NCI-H1092 treated with DMSO at 0.1 percent for 48 hours (cell line): ENCODE measurements around the gene C6orf120.
A peak's percentile ranks its signal among the peaks of the same experiment; 100 is the strongest.

Experiments
- DNase-seq: peaks from one replicate; lab custom pipeline; 2025; lab: John Stamatoyannopoulos, UW

The C6orf120 gene

GRCh38 chr6:169701954-169702839 is at the start of gene C6orf120, which contains the start of gene WDR27:
Gene C6orf120, plus strand, starts transcription at chr6:169702126. Its CDS starts 334 bp downstream, at chr6:169702460.
Gene WDR27, minus strand, starts transcription at chr6:169702029. Its CDS starts 13,024 bp downstream, at chr6:169689005.
- peak; percentile 99 for DNase-seq

DNA sequence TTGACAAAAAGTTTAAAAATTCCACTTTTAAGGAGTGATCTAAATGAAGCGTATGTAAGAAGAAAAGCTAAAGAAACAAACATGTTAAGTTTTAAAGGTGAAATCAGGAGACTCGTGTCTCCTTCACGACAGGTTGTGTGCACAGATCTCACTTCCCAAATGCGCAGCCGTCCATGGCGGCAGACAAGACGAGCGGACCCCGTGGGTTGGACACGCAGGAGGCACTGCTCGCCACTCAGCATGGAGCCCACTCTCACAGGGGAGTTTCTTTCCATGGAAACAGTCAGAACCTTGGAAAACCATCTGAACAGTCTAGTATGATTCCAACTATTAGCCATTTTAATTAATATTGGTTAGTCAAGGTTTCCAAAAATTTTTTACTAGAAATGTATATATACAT is 49.0 kb upstream of the C6orf120 start:
- no peak for DNase-seq

- DNase-seq, result no peak
Observed at GRCh38 chr6:169653691-169654090, 48.2 kb upstream of the C6orf120 start.

DNA sequence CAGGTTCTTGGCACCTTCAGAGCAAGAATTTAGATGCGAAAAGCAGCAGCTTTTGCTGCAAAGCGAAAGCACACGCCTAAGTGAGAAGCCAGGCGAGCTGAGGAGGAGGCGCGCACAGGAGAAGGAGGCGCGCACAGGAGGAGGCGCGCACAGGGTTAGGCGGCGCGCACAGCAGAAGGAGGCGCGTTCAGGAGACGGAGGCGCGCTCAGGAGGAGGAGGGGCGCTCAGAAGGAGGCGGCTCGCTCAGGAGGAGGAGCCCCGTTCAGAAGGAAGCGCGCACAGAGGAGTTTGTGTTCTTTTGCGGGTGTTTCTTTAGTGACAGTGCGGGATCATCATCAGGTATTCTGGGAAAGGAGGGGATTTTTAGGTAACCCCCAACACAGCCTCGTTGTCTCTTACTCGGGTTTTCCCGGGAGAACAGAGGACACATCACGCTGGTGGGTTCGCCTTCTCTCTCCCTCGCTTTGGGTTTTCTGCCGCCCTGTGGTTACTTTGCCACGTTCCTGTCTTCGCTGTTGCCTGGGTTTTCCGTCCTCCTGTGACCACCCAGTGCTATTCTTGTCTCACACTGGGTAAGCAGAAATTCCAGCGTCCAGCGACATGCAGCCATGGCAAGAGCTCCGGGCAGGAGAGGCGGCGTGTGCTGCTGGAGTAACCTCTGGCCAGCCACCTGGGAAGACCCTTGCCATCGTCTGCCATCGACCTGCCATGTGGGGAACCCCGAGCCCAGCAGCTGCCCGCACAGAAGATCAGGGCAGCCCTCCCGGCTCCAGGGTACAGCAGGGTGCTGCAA is 47.1 kb upstream of the C6orf120 start:
- DNase-seq, result peak; percentile 64

DNA sequence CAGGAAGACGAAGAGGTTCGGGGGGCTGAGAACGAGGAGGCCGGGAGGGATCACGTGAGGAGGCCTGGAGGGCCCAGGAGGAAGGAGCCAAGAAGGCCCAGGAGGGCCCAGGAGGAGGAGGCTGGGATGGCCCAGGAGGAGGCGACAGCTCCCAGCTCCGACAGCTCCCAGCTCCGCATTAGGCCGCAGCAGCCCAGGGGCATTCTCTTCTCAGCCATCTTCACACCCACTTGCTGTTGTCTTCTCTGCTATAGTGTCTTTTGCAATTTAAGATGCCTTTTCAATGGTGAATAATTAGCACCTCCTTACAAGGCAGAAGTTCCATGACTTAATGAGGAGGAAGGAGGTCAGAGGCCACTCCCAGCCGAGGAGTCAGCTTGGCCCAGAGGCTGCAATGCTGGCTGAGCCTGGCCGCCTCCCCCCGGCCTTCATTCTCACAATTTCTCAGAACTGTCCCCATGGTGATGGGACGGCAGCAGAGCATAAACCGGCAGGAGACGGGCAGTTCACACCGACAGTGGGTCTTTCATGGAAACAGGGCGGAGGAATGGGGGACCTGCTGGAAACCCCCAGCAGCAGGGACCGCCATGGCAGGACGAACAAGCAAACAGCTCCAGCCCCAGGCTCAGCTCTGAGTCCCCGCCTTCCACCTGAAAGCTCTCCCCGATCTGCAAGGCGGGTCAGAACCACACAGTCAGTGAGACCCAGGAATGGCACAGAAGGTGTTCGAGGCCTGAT is 45.2 kb upstream of the C6orf120 start:
- DNase-seq, result no peak

DNA sequence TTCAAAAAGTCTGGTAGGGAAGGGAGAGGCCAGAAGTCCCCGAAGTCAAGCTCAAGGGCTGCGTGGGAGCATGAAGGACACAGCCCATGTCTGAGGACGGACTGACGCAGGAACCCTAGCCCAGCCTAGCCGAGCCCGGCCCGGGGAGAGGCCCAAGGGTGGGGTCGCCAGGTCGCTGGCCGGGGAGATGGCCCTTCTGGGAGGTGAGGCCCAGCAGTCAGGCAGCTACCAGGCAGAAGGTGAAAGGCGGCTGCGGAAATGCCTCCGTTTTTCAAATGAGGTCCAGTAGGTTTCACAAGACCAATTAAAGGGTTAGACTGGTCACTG is 44.7 kb upstream of the C6orf120 start:
- no peak for DNase-seq

DNA sequence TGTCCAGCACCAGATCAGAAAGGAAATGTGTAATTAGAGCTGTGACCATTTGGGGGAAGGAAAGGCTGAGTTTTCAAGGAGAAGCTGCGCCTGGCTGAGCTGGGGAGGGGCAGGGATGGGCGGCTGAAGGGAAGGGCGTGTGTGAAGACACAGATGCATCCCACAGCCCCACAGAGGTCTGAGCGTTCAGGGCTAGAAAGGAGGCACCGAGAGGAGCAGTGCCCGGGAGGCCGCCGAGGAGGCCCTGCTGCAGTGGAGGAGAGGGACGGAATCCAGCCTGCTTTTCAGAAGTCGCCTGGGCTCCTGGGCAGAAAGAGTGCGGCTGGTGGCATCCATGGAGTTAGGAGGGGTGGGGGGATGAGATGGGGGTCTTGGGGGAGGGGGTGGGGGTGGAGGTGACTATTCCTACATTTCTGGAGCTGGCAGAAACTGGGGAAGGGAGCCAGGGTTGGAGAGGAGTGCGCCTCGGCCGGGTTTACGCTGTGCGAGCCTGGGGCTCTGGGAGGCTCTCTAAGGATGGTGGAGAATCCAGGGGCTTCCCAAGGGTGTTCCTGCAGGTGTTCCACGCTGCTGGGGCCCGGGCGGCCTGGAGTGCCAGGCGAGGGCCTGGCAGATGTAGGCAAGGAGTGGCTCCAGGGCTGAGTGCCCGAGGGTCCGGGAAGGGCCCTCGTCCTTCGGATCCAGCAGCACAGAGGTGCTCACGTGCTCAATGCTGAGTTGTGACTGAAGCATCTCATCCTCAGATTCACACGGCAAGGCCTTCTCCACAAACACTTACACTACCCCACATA is 41.9 kb upstream of the C6orf120 start:
- DNase-seq, result no peak

- no peak for DNase-seq
Observed at GRCh38 chr6:169660751-169661390, 41.1 kb upstream of the C6orf120 start.

DNA sequence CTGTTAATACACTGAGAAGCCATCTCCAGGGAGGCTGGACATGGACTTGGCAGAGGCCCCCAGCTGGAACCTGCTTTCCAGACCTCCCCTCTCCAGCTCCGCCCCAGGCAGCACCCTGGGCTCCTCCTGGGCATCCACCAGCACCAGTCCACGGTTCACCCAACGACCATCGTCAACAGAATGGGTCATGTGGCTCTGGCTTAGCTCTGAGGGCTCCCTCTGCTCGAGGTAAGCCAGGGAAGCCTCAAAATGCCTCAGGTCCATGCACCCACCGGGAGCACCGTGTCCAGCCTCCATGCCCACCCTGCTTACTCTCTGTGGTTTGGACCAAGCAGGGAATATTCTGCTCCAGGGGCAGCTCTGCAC is 40.6 kb upstream of the C6orf120 start:
- DNase-seq, result no peak

DNA sequence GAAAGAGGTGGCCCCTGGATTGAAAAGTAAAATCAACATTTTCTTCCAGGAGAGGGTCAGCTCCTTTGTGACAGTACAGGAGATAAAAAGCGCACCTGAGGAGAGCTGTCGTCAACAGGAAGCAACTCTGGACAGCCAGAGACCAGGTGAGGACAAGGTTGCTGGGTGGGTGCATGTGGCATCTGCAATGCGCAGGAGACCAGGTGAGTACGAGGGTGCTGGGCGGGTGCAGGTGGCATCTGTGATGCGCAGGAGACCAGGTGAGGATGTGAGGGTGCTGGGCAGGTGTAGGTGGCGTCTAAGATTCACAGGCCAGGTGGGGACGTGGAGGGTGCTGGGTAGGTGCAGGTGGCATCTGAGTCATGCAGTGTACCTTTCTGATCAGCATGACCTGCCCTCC is 38.5 kb upstream of the C6orf120 start:
- no peak for DNase-seq

DNA sequence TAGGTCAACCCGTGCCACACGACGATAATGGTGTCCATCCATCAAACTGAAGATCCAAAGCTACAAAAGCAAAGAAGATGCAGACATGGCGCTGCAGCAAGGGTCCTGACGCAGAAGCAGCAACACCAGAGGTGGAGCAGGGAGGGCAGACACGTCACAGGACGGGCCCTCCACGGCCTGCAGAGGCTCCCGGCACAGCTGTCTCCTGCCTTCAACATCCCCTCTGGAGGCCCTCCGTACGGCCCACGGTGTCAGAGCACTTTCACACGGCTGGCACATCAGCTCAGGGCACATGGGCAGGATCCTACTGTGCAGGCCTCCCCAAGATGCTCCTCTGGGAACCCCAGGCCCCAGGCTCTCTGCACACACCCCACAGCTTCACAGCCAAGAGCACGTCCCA is 37.7 kb upstream of the C6orf120 start:
- DNase-seq, result no peak

- DNase-seq, result no peak
Observed at GRCh38 chr6:169665289-169665688, 36.6 kb upstream of the C6orf120 start.

GRCh38 chr6:169666441-169666840 is 35.5 kb upstream of the C6orf120 start:
- no peak for DNase-seq

GRCh38 chr6:169667716-169668115 is 34.2 kb upstream of the C6orf120 start:
- DNase-seq, result no peak

- DNase-seq, result no peak
Observed at GRCh38 chr6:169668203-169668847, 33.6 kb upstream of the C6orf120 start.

- no peak for DNase-seq
Observed at GRCh38 chr6:169669147-169669546, 32.8 kb upstream of the C6orf120 start.

GRCh38 chr6:169669889-169670288 is 32.0 kb upstream of the C6orf120 start:
- no peak for DNase-seq

DNA sequence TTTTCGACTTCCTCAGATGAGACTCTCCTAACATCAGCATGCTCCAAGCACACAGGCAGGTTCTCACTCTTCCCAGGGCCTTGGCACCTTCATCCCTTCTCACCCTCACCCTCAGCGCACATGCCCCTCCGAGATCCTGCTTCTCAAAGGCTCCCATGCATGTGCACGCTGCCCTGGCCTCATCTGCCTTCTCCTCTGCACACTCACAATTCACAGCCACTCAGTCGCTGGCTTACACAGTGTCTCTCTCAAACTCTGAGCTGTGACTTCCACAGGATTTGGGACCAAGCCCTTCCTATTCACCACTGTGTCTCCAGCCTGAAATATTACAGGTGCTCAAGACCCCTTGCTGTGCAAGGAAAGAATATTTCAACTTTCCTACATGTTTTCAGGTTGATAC is 30.4 kb upstream of the C6orf120 start:
- no peak for DNase-seq

DNA sequence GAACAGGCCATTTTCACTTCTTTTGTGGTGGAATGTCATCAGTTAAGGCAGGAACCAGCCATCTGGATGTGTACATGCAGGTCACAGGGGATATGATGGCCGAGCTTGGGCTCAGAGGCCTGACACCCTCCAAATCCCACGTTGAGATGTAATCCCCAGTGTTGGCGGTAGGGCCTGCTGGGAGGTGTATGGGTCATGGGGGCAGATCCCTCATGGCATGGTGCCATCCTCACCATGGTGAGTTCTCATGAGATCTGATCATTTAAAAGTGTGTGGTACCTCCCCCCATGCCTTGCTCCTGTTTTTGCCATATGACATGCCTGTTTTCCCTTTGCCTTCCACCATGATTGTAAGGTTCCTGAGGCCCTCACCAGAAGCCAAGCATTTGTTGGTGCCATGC is 26.9 kb upstream of the C6orf120 start:
- DNase-seq, result no peak

DNA sequence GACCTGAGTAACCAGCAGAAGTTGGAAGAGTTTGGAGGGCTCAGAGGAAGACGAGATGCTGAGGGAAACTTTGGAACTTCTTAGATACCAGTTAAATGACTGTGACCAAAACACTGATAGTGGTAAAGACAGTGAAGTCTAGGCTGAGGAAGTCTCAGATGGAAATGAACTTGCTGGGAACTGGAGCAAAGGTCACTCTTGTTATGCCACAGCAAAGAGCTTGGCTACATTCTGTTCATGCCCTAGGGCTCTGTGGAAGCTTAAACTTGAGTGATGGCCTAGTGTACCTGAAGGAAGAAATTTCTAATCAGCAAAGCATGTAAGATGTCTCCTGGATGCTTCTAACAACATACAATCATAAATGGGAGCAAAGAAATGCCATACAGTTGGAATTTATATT is 24.8 kb upstream of the C6orf120 start:
- no peak for DNase-seq

- DNase-seq, result no peak
Observed at GRCh38 chr6:169678342-169678741, 23.6 kb upstream of the C6orf120 start.
